Activated CD4-positive, alpha-beta T cell treated with anti-CD3 and anti-CD28 coated beads, Interleukin-2, amount 50 U/mL, for 48 hours (primary cell): ENCODE data around the gene WDR20.
"Not testable (repeated sequence)": the region's sequence is repeated elsewhere in the genome, so short reads cannot be mapped to it uniquely, and the experiment has no call there.

ENCODE experiments used
- DNase-seq, 2 experiments: peaks; one replicate each; pipeline ENCODE4 v3.0.0-alpha.2; 2020

WDR20 gene

GRCh38 chr14:102243795-102244194 is 104.1 kb downstream of the WDR20 start:
- not testable (repeated sequence) for DNase-seq

GRCh38 chr14:102246071-102246470 is 106.4 kb downstream of the WDR20 start:
- no peak for DNase-seq

- DNase-seq = no peak
These were observed 108.4 kb downstream of the WDR20 start for GRCh38 chr14:102248121-102248520.

GRCh38 chr14:102249041-102249440 is 109.3 kb downstream of the WDR20 start:
- no peak for DNase-seq

GRCh38 chr14:102249981-102250380 is 110.3 kb downstream of the WDR20 start:
- no peak for DNase-seq

GRCh38 chr14:102250636-102251035 is 110.9 kb downstream of the WDR20 start:
- no peak for DNase-seq

- no peak for DNase-seq
These were observed 111.5 kb downstream of the WDR20 start for GRCh38 chr14:102251161-102251560.

- no peak for DNase-seq
These were observed 113.4 kb downstream of the WDR20 start for GRCh38 chr14:102252834-102253801.

GRCh38 chr14:102255401-102256190 is 115.9 kb downstream of the WDR20 start:
- no peak for DNase-seq

GRCh38 chr14:102256716-102257115 is 117.0 kb downstream of the WDR20 start:
- DNase-seq = no peak

- DNase-seq = no peak
These were observed 118.4 kb downstream of the WDR20 start for GRCh38 chr14:102258136-102258535.
